DMS79 treated with DMSO at 0.1 percent for 48 hours (cell line): ENCODE data around the gene LSM2.
A peak's percentile ranks its signal among the peaks of the same experiment; 100 is the strongest.

Source experiments
- DNase-seq: peaks from one replicate; lab custom pipeline; 2025; lab: John Stamatoyannopoulos, UW

The LSM2 gene

DNA sequence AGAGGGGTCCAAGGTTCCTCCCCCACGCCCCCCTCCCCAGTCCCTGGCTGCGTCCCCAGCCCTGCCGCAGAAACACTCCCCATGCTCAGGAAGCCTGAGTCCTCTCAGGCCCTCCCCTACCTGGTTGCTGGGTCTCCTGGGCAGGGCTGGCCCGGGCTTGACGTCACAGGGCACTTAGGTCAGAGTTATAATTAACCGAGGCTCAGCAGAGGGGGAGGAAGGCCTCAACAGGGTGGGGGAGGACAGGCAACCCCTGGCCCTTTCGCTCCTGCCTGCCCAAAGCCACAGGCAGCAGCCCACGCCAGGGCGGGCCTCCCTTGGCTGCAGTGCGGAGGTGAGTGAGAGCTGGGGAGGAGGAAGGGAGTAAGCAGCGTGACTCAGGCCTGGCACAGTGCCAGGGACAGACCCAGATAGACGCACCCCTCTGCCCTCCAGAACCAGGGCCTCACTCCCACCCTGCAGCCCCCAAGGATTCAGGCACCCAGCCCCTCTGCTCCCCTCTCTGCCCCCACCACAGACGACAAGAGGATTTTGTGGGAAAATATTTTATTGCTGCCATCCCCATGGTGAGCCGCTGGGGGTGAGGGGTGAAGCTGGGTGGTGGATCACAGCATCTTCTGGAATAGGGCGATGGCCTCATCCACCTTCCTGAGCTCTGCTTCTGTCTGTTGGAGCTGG, 29.6 kb downstream of the LSM2 start, which contains the start of gene VWA7:
VWA7 (minus strand) TSS at position 340 of the 678 bp plus-strand sequence. CDS start 549 bp downstream, outside the sequence.
- DNase-seq, result peak; percentile 73

GRCh38 chr6:31776485-31776988, 30.2 kb downstream of the LSM2 start:
- DNase-seq, result peak; percentile 73

GRCh38 chr6:31775633-31776484, 30.9 kb downstream of the LSM2 start:
- no peak for DNase-seq

- DNase-seq, result no peak
Observed at GRCh38 chr6:31775184-31775583, 31.6 kb downstream of the LSM2 start.

DNA sequence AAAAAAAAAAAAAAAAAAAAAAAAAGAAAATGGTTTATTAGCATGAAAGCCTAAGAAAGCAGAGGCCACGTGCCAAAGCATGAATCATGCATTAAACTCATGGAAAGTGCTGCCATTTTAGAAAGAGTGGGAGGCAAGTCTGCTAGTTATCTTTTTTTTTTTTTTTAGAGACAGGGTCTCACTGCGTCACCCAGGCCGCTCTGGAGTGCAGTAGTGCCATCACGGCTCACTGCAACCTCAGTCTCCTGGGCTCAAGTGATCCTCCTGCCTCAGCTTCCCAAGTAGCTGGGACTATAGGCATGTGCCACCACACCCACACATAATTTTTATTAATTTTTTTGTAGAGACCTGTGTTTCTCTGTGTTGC, 34.8 kb downstream of the LSM2 start:
- no peak for DNase-seq

GRCh38 chr6:31770860-31771259, 35.9 kb downstream of the LSM2 start:
- DNase-seq, result no peak

DNA sequence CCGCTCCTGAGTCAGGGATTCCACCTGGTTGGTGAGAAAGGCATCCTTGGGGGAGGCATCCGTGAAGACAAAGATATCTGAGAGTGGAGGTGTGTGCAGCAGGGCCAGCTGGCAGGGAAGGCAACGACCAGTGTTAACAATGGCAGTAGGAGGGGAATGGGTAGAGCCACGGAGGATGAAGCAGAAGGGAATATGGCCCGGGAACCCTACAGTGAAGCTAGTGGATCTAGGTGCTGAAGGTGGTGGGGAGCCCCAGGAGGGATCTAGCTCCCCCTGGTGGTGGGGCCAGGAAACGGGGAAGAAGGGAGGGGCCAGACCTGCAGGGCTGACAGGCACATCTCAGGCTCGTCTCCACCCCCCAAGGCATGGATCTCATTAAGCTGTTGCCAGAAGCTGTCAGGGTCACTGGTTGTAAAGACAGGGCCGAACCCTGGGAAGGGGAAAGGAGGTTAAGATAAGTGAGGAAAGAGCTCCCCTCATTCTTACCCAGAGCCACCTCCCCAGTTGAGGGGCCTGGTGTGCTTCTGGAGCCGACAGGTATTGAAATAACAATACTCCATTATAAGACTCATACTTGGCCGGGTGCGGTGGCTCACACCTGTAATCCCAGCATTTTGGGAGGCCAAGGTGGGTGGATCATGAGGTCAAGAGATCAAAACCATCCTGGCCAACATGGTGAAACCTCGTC, 36.9 kb downstream of the LSM2 start:
- DNase-seq, result no peak

DNA sequence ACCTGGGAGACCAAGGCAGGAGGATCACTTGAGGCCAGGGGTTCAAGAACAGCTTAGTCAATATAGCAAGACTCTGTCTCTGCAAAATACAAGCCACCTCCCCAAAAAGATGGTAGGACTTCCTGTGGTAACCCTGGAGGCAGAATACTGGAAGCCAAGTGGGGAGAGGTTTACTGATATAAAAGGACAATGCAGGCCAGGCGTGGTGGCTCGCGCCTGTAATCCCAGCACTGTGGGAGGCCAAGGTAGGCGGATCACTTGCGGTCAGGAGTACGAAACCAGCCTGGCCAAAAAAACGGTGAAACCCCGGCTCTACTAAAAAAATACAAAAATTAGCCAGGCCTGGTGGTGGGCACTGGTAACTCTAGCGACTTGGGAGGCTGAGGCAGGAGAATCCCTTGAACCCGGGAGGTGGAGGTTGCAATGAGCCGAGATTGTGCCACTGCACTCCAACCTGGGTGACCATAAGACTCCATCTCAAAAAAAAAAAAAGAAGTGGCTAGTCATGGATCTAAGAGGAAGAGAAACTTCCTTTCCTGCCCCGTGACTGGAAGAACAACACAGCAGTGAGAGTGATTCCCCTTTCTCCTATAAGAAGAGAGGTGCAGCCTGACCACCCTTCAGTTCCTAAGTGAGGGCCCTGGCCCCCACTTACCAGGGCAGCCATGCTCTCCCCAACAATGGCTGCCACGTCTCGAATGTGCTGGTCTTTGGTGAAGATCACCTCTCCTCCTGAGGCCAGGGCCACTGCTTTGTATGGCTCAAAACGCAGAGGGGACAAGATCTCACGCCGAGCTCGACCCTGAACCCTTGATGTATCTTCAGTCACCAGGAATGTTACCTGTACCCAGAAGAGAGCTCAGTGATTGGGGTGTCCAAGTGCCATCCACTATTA, 38.2 kb downstream of the LSM2 start:
- DNase-seq, result no peak

DNA sequence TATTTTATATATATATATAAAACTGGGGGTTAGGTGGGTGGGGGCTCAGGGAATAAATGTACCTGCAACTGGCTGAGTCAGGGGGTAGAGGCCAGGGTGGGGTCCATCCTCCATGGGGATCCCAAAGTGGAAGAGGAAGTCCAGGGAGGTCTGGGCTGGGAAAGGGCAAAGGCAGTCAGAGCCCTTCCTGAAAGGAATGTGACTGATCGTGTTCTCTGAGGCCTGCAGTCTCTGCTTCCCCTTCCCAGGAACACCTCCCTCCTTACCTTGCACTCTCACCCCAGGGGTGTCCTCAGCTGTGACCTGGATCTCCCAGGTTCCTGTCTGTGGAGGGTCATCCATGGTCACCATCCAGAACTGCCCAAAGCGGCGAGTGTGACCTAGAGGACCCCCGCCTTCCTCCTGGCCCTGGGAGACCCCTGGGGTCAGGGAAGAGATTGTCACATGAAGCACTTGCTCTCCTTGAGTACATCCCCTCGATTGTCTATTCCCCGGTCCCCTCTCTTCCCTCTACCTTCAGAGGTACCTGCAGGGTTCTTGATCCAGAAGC, 39.6 kb downstream of the LSM2 start:
- DNase-seq, result no peak

DNA sequence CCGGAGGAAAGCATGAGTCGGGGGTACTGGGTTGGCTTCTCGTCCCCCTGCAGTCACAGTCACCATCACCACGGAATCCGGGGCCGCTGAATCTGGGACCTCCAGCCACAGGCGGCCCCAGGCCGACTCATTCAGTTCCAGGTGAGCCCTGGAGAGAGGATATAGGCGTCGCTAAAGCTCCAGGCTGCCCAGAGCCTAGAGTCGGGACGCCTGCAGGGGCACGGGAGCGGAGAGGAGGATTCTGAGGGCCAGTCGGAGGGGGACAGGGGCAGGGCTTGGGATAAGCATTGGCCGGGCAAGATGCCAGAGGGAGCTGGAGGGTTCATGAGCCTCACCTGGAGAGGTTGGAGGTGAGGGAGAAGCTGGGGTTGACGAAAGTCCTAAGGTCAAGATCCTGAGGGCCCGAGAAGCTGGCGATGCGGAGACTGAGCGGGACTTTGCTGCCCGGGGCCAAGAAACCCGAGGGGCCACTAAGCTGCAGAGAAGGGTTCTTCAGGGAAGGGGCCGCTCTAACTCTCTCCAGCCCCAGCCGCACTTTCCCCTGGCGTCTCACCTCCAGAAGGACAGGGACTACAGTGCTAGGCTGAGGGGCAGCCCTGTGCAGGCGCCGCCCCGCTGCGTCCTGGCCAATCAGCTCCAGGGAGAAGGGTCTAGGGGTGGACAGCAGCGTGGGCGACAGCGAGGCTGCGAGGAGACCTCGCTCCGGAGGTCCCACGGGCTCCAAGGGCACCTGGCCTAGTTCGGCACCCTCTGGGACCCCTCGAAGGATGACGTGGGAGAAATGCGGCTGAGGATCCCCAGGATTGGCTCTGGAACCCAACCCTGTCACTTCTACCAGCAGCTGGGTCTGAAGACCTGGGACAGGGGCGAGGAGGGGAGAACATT, 40.6 kb downstream of the LSM2 start:
- no peak for DNase-seq

- DNase-seq, result no peak
Observed at GRCh38 chr6:31765559-31765909, 41.2 kb downstream of the LSM2 start.

- DNase-seq, result no peak
Observed at GRCh38 chr6:31764198-31764597, 42.6 kb downstream of the LSM2 start.

DNA sequence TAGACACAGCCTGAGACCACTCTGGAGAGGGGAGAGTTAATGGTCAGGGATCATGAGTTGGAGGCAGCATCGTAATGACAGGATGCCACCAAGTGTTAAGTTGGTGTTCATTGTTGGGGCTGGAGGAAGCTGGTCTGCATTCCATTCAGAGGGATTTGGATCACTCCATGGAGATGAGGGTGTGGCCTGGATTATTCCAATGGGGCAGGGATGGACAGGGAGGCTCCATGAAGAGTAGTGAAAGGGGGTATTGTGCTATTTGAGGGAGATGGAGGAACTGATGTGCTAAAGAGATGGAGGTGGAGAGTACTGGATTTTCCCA, 43.2 kb downstream of the LSM2 start:
- DNase-seq, result no peak

DNA sequence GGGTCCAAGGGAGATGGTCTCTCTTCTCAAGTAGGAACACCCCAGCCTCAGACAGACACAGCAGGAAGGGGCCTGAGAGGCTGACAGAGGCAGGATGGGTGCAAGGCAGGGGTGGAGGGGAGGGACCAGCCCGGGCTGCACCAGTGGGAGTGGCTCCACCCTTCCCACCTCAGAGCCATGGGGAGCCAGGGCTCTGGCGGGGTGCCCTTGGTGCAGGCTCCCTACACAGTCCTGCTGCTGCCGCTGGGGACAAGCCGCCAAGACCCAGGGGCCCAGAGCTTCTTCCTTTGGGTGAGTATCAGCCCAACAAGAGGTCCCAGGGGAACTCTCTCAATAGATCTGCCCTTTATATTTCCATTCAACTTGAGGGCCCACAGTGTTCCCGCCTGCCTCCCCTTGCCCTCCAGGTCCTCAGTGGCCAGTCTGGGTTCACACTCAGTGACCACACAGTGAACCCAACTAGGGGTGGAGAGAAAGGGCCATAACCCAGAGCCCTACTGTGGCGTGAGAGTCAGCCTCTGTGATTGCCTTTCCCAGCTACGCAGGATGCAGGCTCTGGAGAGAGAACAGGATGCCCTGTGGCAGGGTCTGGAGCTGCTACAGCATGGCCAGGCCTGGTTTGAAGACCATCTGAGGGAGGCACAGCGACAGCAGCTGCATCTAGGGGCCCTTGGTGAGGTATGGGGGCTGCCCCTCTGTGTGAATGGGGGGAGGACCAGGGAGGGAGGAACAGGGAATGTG, 43.7 kb downstream of the LSM2 start:
- no peak for DNase-seq

DNA sequence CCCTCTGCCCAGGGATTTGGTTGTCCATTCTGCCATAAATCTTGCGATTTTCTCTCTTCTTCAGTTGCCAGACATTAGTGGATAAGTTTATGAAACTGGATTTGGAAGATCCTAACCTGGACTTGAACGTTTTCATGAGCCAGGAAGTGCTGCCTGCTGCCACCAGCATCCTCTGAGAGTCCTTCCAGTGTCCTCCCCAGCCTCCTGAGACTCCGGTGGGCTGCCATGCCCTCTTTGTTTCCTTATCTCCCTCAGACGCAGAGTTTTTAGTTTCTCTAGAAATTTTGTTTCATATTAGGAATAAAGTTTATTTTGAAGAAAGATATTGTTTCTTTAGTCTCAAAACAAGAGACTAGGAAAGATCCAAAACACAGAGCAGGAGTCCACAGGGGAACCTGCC, 44.4 kb downstream of the LSM2 start, which contains the start of gene SAPCD1:
SAPCD1 (plus strand) TSS at position 301 of the 400 bp plus-strand sequence. CDS start 399 bp downstream, outside the sequence.
- no peak for DNase-seq

DNA sequence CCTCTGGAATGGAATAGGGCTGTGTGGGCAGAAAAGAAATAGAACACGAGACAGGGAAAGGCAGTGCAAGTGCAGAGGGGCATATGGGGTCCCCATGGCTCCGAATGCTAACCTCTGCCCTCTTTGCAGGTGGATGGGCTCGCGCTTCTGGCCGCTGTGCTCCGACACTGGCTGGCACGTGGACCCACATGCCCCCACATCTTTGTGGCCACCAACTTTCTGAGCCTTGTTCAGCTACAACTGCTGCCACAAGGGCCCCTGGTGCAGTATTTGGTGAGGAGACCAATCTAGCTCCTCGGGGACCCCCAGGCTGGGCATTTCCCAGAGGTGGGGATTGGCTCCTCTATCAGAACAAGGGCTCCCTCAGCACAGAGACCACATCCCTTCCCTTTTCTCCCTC, 45.4 kb downstream of the LSM2 start:
- no peak for DNase-seq

GRCh38 chr6:31760790-31761189, 46.0 kb downstream of the LSM2 start:
- no peak for DNase-seq

DNA sequence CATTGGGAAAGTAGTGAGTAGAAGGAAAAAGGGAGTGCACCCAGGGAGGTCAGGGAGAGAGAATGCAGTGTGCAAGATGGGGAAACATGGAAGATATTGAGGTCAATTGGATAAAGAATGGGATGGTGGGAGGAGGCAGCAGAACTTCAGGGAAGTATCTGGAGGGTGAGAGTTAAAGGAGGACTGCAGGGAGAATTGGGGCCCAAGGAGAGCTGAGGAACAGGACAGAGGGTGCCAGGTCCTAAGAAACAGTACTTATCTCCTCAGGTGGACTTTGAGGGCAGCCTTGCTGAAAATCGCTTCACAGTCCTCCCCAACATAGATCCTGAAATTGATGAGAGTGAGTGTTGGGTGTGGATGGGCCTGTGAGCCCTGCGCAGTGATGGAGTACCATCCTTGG, 48.5 kb downstream of the LSM2 start:
- no peak for DNase-seq

DNA sequence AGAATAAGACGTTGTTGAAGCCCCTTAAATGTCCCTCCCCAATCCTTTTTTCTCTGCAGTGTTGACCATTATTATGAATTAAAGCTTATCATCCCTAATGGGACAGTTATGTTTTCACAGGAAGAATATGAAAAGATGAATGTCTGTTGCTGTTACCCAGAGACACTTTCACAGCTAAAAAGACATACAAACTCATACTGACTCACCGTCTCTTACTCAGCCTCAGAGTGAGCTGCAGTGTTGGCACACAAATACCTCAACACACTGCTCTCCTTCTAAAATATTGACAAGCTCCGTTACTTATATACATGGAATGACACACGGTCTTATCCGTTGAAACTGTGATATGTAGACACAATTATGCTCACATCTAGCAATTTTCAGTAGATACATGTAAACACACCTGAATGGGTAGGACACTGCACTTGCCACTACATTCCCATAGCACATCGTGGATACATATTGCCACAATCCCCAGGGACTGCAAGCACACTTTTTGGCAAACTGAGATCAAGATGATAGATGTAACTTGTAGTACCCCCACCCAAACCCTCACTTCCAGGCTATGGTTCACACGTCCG, 53.9 kb downstream of the LSM2 start:
- DNase-seq, result no peak
